SK-N-MC (cell line): Measurements from ENCODE around the gene SHROOM3.

Experiments used
- EZH2 ChIP-seq: fragments of 200-600 bp; sonication (generic); IDR thresholded peaks from one replicate; pipeline ENCODE4 v1.6.1; 2017; ENCODE audit warnings: antibody characterized with exemption
- FOXP2 ChIP-seq: optimal IDR thresholded peaks from 2 replicates; pipeline ENCODE3; 2011; ENCODE audit warnings: mild to moderate bottlenecking, moderate library complexity; ENCODE audit not compliant: insufficient read depth; ENCODE audit errors: extremely low read length, control extremely low read depth
- POLR2AphosphoS5 ChIP-seq: IDR thresholded peaks from 2 replicates; pipeline ENCODE4 v1.6.1; 2012; ENCODE audit warnings: mild to moderate bottlenecking, low read depth, low read length, borderline replicate concordance

DNA sequence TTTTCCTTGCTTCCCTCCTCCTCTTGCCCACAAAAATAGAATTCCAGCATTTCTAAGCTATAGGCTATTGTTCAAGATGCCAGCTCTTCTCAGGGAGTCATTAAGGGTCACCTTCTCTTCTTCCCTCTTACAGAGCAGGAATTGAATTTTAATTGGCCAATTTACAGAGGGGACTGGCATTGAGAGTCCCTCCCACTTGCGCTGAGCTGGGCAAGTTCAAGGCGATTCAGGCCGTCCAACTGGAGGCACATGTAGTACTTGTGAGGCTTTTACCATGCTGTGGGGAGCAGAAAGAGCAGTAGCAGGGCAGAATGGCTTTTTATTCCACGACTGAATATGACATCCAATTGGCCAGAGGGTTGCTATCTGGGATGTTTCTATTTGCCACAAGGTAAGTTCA is 281.0 kb downstream of the SHROOM3 start:
- TF ChIP-seq POLR2AphosphoS5 (no peak), EZH2 (no peak), FOXP2 (no peak)
